Spleen (tissue), 11 donors: ENCODE results near the gene COL4A1. TPM values are rescaled to one million over a fixed set of nuclear protein-coding genes. Genes with fewer than 3 reads are reported as not detected.

Source experiments
- DNase-seq: peaks from one replicate; pipeline ENCODE4 v3.0.0-alpha.2; 2020
- H3K27ac ChIP-seq, 8 donors: fragments of 200-600 bp; sonication (generic) in 7 of 8; 1 replicate in 4 of 8; 2 replicates in 4 of 8; pipeline versions ENCODE4 v1.5.0 to v1.8.0; 2016 to 2021; ENCODE audit warnings: inconsistent platforms in 4 of 8, mild to moderate bottlenecking in 4 of 8, moderate library complexity in 1 of 8
- H3K27me3 ChIP-seq, 7 donors: fragments of 200-600 bp; sonication (generic) in 6 of 7; replicated peaks in 1 of 7; 1 replicate in 4 of 7; 2 replicates in 3 of 7; pipeline versions ENCODE4 v1.5.0 to v1.8.0; 2016 to 2021; ENCODE audit warnings: inconsistent platforms in 3 of 7, mild to moderate bottlenecking in 1 of 7
- H3K36me3 ChIP-seq, 6 donors: fragments of 200-600 bp; sonication (generic) in 5 of 6; 1 replicate in 4 of 6; 2 replicates in 2 of 6; pipeline versions ENCODE4 v1.5.0 to v1.8.0; 2016 to 2021; ENCODE audit warnings: inconsistent platforms in 2 of 6
- H3K4me1 ChIP-seq, 6 donors: fragments of 200-600 bp; sonication (generic) in 5 of 6; 1 replicate in 3 of 6; 2 replicates in 3 of 6; pipeline versions ENCODE4 v1.5.0 to v1.8.0; 2016 to 2021; ENCODE audit warnings: inconsistent platforms in 3 of 6
- H3K4me3 ChIP-seq, 8 donors: fragments of 200-600 bp; sonication (generic) in 7 of 8; 1 replicate in 4 of 8; 2 replicates in 4 of 8; pipeline versions ENCODE4 v1.5.0 to v1.8.0; 2016 to 2021; ENCODE audit warnings: inconsistent platforms in 4 of 8, mild to moderate bottlenecking in 4 of 8, moderate library complexity in 2 of 8
- H3K9me3 ChIP-seq, 8 donors: fragments of 200-600 bp; sonication (generic) in 7 of 8; 1 replicate in 4 of 8; 2 replicates in 4 of 8; pipeline versions ENCODE4 v1.5.0 to v1.8.0; 2016 to 2021; ENCODE audit warnings: inconsistent platforms in 4 of 8
- POLR2A ChIP-seq, 3 donors: fragments of 450-650 bp; IDR thresholded peaks; one replicate each; pipeline ENCODE4 v1.5.1; 2017; ENCODE audit warnings: antibody characterized with exemption in 3 of 3, mild to moderate bottlenecking in 1 of 3
- POLR2AphosphoS5 ChIP-seq, 3 donors: sonication (generic); formaldehyde crosslinking; IDR thresholded peaks; one replicate each; pipeline ENCODE4 v1.5.1; 2017; ENCODE audit warnings: antibody characterized with exemption in 3 of 3
- WGBS, 5 donors: extraction: QIAGEN DNeasy Blood & Tissue Kit in 3 of 5; methylation state at CpG; one replicate each; pipeline versions ENCODE4 v1.1.5 to v1.1.7; 2013 to 2018; 5-methylcytosine and 5-hydroxymethylcytosine counted together
- intact Hi-C: fragments of 100-400 bp; cut with DNase I; formaldehyde crosslinking; loops from one replicate; pipeline ENCODE4 v1.15.0; 2023; ENCODE audit warnings: low total_unique reads
- polyA plus RNA-seq, 3 donors: library from polyadenylated mRNA; stranded (reverse); fragments of 200-250 nt; gene quantifications; one replicate each; pipeline ENCODE4 v1.2.1, GENCODE V29; 2013
- total RNA-seq, 7 donors: library from RNA; depleted of rRNA in 3 of 7; stranded (reverse); fragments of >200 nt in 3 of 7; fragmentation: NEBNext Ultra II Directional in 4 of 7; extraction: Animal tissue kit (Norgen Biotek cat#: 25700) in 4 of 7; gene quantifications; one replicate each; pipeline versions ENCODE4 v1.1.0 to v1.2.1, GENCODE V29; 2016 to 2021
- TF ChIP-seq, protein P1 (sequence below), 11 experiments: fragments of 200-600 bp in 7 of 11; fragments of 450-650 bp in 4 of 11; sonication (generic) in 4 of 11; IDR thresholded peaks in 8 of 11; conservative IDR thresholded peaks in 3 of 11; 1 replicate in 7 of 11; 2 replicates in 4 of 11; pipeline versions ENCODE4 v1.4.0 to v1.8.0; 2016 to 2021; ENCODE audit warnings: antibody characterized with exemption in 11 of 11, inconsistent platforms in 4 of 11, mild to moderate bottlenecking in 1 of 11
- donor health status: healthy with polysubstance abuse.
- donor health status: DM: no; HTN: no; CAD: no; lungs with moderate emphysema.
- donor health status: DM: no; HTN: no; CAD: no.
- donor health status: Bipolar disorder and iron deficiency.
- donor health status: healthy.
- donor health status: DM: no; HTN: no; CAD: no.
- donor health status: DM: yes; HTN: yes; CAD: no.

Gene COL4A1
- total and polyA plus RNA-seq, 10 donors, result 37.9 to 959 (median 340) TPM

DNA sequence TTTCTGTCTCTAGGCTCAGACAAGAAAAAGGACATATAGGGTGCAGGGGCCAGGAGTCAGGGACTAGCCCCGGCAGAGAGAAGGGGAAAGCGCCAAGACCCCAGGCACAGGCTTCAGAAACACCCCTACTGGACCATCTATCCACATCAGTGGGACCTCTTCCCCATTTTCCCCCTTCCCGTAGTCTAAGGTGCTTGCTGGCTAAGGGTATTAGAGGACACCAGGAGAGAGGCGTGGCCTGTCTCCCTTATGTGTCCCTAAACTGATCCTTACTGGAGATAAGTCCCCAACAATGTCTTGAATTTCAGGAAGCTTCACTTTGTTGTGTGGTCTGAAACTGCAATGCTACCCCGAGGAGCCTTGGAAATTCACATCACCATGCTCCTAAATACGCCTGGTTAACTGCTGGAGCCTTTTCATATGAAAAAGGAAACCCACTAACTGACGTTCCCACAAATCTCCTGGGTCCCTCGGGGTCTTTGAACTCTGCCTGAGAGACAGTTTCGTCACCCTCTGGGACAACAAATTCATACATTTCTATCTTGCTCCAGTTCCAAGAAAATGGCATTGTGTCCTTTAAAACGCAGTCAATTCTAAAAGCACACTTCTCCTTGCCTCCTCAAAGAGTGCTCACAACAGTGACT, 197.7 kb downstream of the COL4A1 start:
- no peak for TF ChIP-seq POLR2AphosphoS5 (IDR thresholded peaks at IDR 0.05)
- TF ChIP-seq POLR2A (IDR thresholded peaks at IDR 0.05), result no peak
- TF ChIP-seq, protein P1, sequence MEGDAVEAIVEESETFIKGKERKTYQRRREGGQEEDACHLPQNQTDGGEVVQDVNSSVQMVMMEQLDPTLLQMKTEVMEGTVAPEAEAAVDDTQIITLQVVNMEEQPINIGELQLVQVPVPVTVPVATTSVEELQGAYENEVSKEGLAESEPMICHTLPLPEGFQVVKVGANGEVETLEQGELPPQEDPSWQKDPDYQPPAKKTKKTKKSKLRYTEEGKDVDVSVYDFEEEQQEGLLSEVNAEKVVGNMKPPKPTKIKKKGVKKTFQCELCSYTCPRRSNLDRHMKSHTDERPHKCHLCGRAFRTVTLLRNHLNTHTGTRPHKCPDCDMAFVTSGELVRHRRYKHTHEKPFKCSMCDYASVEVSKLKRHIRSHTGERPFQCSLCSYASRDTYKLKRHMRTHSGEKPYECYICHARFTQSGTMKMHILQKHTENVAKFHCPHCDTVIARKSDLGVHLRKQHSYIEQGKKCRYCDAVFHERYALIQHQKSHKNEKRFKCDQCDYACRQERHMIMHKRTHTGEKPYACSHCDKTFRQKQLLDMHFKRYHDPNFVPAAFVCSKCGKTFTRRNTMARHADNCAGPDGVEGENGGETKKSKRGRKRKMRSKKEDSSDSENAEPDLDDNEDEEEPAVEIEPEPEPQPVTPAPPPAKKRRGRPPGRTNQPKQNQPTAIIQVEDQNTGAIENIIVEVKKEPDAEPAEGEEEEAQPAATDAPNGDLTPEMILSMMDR (IDR thresholded peaks at IDR 0.05 in 8 of 11, conservative IDR thresholded peaks at IDR 0.05 in 3 of 11), result no peak
- no peaks in the 10 kb centered on the region for H3K9me3 ChIP-seq
- no peak overlapping the region for H3K27ac ChIP-seq
- no peak for DNase-seq
- H3K36me3 ChIP-seq, result no peaks in the 10 kb centered on the region
- H3K27me3 ChIP-seq, result no peaks in the 10 kb centered on the region
- H3K4me3 ChIP-seq, result no peak overlapping the region
- WGBS, 5 donors, result 52 to 66% (median 61%) methylated on average over 10 of the region's 10 CpGs
- H3K4me1 ChIP-seq, result no peaks in the 10 kb centered on the region
- intact Hi-C loops, result no loop called here

DNA sequence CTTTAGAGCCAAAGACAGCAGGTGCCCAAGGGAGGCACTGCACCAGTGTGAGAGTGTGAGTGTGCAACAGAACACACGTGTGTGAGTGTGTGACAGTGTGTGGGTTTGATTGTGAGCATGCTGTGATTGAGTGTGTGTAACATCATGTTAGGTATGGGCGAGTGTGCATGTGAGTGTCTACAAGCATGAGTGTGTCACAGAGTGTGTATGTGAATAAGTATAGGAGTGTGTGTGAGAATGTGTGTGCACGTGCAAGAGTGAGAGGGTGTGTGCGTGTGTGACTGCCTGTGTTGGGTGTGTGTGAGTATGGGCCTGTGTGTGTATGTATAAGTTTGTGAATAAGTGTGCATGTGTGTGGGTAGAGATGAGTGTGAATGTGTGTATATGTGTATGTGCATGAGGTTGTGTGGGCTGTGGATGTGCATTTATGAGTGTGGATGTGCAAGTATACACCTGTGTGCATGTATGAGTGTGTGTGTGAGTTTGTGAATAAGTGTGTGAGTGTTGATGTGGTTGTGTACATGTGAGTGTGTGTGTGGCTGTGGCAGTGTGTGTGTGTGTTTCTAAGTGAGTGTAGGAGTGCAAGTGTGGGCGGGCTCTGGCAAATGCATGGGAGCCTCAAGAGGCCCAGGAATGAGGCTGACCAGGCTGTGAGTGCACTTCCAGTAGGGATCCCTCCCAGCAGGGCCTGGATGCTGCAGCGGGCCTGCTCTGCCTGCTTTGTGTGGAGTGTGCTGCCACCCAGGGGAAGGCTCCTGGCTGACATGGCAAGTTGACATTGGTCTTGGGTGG, 198.4 kb downstream of the COL4A1 start:
- TF ChIP-seq, protein P1 (IDR thresholded peaks at IDR 0.05 in 8 of 11, conservative IDR thresholded peaks at IDR 0.05 in 3 of 11), result peak in 5 of 11 experiments; percentile 22 to 44 (median 32)
- no peak for TF ChIP-seq POLR2AphosphoS5 (IDR thresholded peaks at IDR 0.05)
- DNase-seq, result no peak
- H3K9me3 ChIP-seq, result no peaks in the 10 kb centered on the region
- WGBS, 5 donors, result 73 to 81% (median 79%) methylated on average over 6 of the region's 6 CpGs
- intact Hi-C loops, result no loop called here
- no peak overlapping the region for H3K4me3 ChIP-seq
- no peaks in the 10 kb centered on the region for H3K36me3 ChIP-seq
- no peak overlapping the region for H3K27ac ChIP-seq
- H3K27me3 ChIP-seq, result no peaks in the 10 kb centered on the region
- no peaks in the 10 kb centered on the region for H3K4me1 ChIP-seq

DNA sequence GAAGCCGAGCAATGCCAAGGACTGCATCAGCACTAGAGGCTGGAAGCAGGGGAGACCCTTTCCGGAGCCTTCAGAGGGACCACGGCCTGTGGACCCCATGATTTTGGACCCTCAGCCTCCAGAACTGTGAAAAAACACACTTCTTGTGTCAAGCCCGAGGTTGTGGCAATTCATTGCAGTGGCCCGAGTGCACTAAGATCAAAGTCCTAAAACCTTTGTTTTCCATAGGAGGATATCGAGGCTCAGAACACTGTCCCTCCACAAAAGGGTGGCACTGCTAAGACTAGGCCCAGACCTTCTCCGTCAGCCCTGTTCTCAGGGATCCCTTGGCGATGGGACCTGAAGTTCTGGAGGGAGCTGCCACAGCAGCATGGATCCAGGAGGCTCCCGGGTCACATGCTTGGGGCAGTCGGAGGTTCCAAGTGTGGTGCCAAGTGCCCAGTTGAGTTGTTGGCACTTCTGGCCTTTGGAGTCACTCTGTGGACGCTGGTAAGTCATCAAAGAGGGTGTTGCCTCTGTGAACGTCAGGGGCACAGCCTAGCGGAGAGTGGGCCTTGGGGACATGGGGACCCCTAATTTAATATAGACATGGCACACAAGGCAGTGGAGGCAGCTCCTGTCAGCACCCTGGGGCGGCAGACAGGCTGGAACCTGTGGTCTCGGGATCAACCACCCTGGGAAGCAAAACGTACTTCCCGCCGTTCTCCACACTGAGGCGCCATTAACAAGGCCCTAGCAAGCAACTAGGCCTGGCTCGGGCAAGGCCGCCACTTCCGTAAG, 199.2 kb downstream of the COL4A1 start:
- H3K4me3 ChIP-seq, result no peak overlapping the region
- no peaks in the 10 kb centered on the region for H3K4me1 ChIP-seq
- 83 to 93% (median 88%) methylated on average over 20 to 22 of the region's 22 CpGs for WGBS, 5 donors
- no peak for DNase-seq
- no peaks in the 10 kb centered on the region for H3K27me3 ChIP-seq
- H3K36me3 ChIP-seq, result no peaks in the 10 kb centered on the region
- intact Hi-C loops, result no loop called here
- H3K27ac ChIP-seq, result no peak overlapping the region
- H3K9me3 ChIP-seq, result peaks cover 0 to 1% (median 0%) of the 10 kb centered on the region in 8 donors
- peak in 1 of 3 donors; percentile 19 for TF ChIP-seq POLR2AphosphoS5 (IDR thresholded peaks at IDR 0.05)
- no peak for TF ChIP-seq POLR2A (IDR thresholded peaks at IDR 0.05)
- TF ChIP-seq, protein P1 (IDR thresholded peaks at IDR 0.05 in 8 of 11, conservative IDR thresholded peaks at IDR 0.05 in 3 of 11), result peak in 6 of 11 experiments; percentile 21 to 42 (median 31)
